ENCODE data around the gene NFKBIL1. TPM values are rescaled to one million over a fixed set of nuclear protein-coding genes. Genes with fewer than 3 reads are reported as not detected.

Gene NFKBIL1
- total and polyA plus RNA-seq, 2 of the 4 experiments (the other 2 are of a cell fraction): 7.8 to 10.8 TPM

DNA sequence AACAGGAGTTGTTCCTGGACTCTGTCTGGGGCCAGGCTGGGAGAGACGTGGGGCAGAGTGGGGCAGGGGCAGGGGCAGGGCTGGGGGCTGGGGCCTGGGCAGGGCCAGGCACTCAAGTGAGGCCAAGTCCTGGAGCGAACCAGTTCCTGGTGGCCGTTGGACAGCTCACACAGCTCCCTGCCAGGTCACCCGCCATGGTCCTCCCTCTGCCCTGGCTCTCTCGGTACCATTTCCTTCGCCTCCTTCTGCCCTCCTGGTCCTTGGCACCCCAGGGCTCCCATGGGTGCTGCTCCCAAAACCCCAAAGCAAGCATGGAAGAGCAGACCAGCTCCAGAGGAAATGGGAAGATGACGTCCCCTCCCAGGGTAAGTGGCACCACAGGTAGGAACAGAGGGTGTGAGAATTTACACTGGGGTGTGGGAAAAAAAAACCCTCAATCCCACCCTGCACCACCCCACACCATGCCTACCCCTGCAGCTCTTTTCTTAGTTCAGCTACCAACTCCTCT is 18.5 kb upstream of the NFKBIL1 start, which contains the start of gene MCCD1:
TSS of gene MCCD1 (plus strand) at position 142 of the 508 bp plus-strand sequence. CDS start at position 195, 53 bp downstream.
- H4K5ac ChIP-seq (ENCODE audit: low read depth, low read length): no peak within 1 kb of the TSS
- no peak within 1 kb of the TSS for H3K4me3 ChIP-seq (ENCODE audit: insufficient read depth, low read depth, low read length)
- in situ Hi-C loops (cut with MboI; ENCODE audit: low sequenced_read_pairs) (no loop called here), dilution Hi-C loops (cut with HindIII; ENCODE audit: low sequenced_read_pairs, unreplicated experiment) (no loop called here), intact Hi-C loops (cut with micrococcal nuclease) (loop anchor here (5.0 kb wide), 1 partner anchor 37 kb away; no protein-coding TSS in a partner anchor)
- H2AFZ ChIP-seq (replicated peaks; ENCODE audit: low read length, poor library complexity): no peak within 1 kb of the TSS
- H4K8ac ChIP-seq (ENCODE audit: low read depth in 2 of 2, low read length in 2 of 2): no peak within 1 kb of the TSS
- BruUV-seq (replicated peaks): no TSS peak
- no peak within 1 kb of the TSS for H2BK15ac ChIP-seq (ENCODE audit: low read depth, low read length)
- no peak for DNase-seq
- peaks cover 18 to 55% of the 10 kb centered on the region in 2 experiments; a peak in 3 of 4 replicates for H3K79me1 ChIP-seq (ENCODE audit: low read depth in 1 of 2, low read length in 2 of 2)
- H3K27ac ChIP-seq (ENCODE audit: insufficient read depth, low read length): no peak within 1 kb of the TSS
- no peak within 1 kb of the TSS for H2BK120ac ChIP-seq (ENCODE audit: low read depth, low read length)
- H3K9me1 ChIP-seq (ENCODE audit: insufficient read depth, low read length): peaks cover 20% of the 10 kb centered on the region
- no peak within 1 kb of the TSS for H2AK5ac ChIP-seq (ENCODE audit: low read depth, low read length)
- H3K4me2 ChIP-seq (ENCODE audit: low read depth, low read length): no peak within 1 kb of the TSS
- no peak within 1 kb of the TSS for H2BK5ac ChIP-seq (ENCODE audit: low read depth, low read length, poor library complexity, severe bottlenecking)
- WGBS, 2 experiments (ENCODE audit: extremely low coverage in 2 of 2, insufficient read length in 1 of 2): 63% methylated on average over 3 of the region's 7 CpGs; no CpG with 5 or more reads in 1 of the 2 experiments
- no peak within 1 kb of the TSS for H3K9ac ChIP-seq (ENCODE audit: low read depth, low read length)
- H2BK20ac ChIP-seq (ENCODE audit: low read depth, low read length): no peak within 1 kb of the TSS
- ChIA-PET CTCF (no interaction called here), POLR2A (ENCODE audit: unreplicated experiment) (no interaction called here)
- TF ChIP-seq POLR2A (IDR thresholded peaks at IDR 0.05; ENCODE audit: low read depth, low read length): no peak
- no peak for TF ChIP-seq RAD21 (IDR thresholded peaks at IDR 0.05; ENCODE audit: low read length)
- TF ChIP-seq, protein P1, sequence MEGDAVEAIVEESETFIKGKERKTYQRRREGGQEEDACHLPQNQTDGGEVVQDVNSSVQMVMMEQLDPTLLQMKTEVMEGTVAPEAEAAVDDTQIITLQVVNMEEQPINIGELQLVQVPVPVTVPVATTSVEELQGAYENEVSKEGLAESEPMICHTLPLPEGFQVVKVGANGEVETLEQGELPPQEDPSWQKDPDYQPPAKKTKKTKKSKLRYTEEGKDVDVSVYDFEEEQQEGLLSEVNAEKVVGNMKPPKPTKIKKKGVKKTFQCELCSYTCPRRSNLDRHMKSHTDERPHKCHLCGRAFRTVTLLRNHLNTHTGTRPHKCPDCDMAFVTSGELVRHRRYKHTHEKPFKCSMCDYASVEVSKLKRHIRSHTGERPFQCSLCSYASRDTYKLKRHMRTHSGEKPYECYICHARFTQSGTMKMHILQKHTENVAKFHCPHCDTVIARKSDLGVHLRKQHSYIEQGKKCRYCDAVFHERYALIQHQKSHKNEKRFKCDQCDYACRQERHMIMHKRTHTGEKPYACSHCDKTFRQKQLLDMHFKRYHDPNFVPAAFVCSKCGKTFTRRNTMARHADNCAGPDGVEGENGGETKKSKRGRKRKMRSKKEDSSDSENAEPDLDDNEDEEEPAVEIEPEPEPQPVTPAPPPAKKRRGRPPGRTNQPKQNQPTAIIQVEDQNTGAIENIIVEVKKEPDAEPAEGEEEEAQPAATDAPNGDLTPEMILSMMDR (conservative IDR thresholded peaks at IDR 0.05; ENCODE audit: low read depth, low read length): no peak
- no peak for TF ChIP-seq MAFK (IDR thresholded peaks at IDR 0.05; ENCODE audit: low read depth, low read length)
- no peak for TF ChIP-seq RFX5 (IDR thresholded peaks at IDR 0.05; ENCODE audit: low read depth, low read length)
- TF ChIP-seq FOS (IDR thresholded peaks at IDR 0.05; ENCODE audit: low read depth, low read length): no peak
- TF ChIP-seq RCOR1 (IDR thresholded peaks at IDR 0.05; ENCODE audit: insufficient replicate concordance, low read length): no peak
- no peak for TF ChIP-seq CEBPB (IDR thresholded peaks at IDR 0.05; ENCODE audit: low read depth, low read length)
- no peak for TF ChIP-seq SMC3 (IDR thresholded peaks at IDR 0.05; ENCODE audit: low read depth, low read length)
- TF ChIP-seq MXI1 (IDR thresholded peaks at IDR 0.05; ENCODE audit: borderline replicate concordance, low read depth, low read length): no peak
- no peak for TF ChIP-seq MAZ (IDR thresholded peaks at IDR 0.05; ENCODE audit: borderline replicate concordance, low read depth, low read length)
- no peak for TF ChIP-seq CHD1 (IDR thresholded peaks at IDR 0.05; ENCODE audit: low read depth, low read length)
- TF ChIP-seq, protein P2, sequence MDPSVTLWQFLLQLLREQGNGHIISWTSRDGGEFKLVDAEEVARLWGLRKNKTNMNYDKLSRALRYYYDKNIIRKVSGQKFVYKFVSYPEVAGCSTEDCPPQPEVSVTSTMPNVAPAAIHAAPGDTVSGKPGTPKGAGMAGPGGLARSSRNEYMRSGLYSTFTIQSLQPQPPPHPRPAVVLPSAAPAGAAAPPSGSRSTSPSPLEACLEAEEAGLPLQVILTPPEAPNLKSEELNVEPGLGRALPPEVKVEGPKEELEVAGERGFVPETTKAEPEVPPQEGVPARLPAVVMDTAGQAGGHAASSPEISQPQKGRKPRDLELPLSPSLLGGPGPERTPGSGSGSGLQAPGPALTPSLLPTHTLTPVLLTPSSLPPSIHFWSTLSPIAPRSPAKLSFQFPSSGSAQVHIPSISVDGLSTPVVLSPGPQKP (IDR thresholded peaks at IDR 0.05; ENCODE audit: borderline replicate concordance, low read depth, low read length): no peak
- TF ChIP-seq, protein P3, sequence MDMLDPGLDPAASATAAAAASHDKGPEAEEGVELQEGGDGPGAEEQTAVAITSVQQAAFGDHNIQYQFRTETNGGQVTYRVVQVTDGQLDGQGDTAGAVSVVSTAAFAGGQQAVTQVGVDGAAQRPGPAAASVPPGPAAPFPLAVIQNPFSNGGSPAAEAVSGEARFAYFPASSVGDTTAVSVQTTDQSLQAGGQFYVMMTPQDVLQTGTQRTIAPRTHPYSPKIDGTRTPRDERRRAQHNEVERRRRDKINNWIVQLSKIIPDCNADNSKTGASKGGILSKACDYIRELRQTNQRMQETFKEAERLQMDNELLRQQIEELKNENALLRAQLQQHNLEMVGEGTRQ (IDR thresholded peaks at IDR 0.05; ENCODE audit: low read depth, low read length): no peak
- TF ChIP-seq BHLHE40 (IDR thresholded peaks at IDR 0.05; ENCODE audit: low read depth, low read length): no peak
- no peak for TF ChIP-seq NFE2L2 (IDR thresholded peaks at IDR 0.05; ENCODE audit: low read depth, low read length)
- H3K4ac ChIP-seq (ENCODE audit: low read depth, low read length): no peak within 1 kb of the TSS
- no peak within 1 kb of the TSS for H2AK9ac ChIP-seq (replicated peaks; ENCODE audit: low read depth, low read length, poor library complexity)
- no peak within 1 kb of the TSS for H3K18ac ChIP-seq (ENCODE audit: low read depth, low read length)
- H4K20me1 ChIP-seq (ENCODE audit: insufficient read depth, low read length): peaks cover 52% of the 10 kb centered on the region
- peaks cover 46% of the 10 kb centered on the region for H3K36me3 ChIP-seq (ENCODE audit: control insufficient read depth, insufficient read depth, low read length)
- no peak within 1 kb of the TSS for H3K23ac ChIP-seq (ENCODE audit: low read depth, low read length)
- peaks cover 10% of the 10 kb centered on the region for H3K4me1 ChIP-seq (ENCODE audit: control insufficient read depth, insufficient read depth, low read length)
- no peaks in the 10 kb centered on the region for H3K9me3 ChIP-seq (ENCODE audit: control insufficient read depth, insufficient read depth, low read length)
- H3K27me3 ChIP-seq (ENCODE audit: control insufficient read depth, insufficient read depth, low read length): no peaks in the 10 kb centered on the region
- ATAC-seq (ENCODE audit: low read depth): 0 out of 2 replicates have a peak, but pooled peaks have one; percentile 2
- no peak within 1 kb of the TSS for H3K14ac ChIP-seq (replicated peaks; ENCODE audit: low read depth, low read length)
- no peak within 1 kb of the TSS for H3K56ac ChIP-seq (ENCODE audit: extremely low read depth, insufficient read depth, low read length)
- no peak within 1 kb of the TSS for H4K91ac ChIP-seq (ENCODE audit: insufficient read depth, low read depth, low read length)

Data from IMR-90 (cell line).